GM18873 (cell line): ENCODE data around the gene ERFL.

Experiments used
- ATAC-seq: cut with Tn5 transposase; IDR thresholded peaks from one replicate; pipeline ENCODE4 v1.9.1; 2021; ENCODE audit warnings: mild to moderate bottlenecking, moderate library complexity, moderate number of reproducible peaks; ENCODE audit not compliant: unreplicated experiment, low FRiP score

ERFL gene

GRCh38 chr19:41928754-41929535 lies 696 bp upstream of the ERFL start:
- ATAC-seq: no peak

DNA sequence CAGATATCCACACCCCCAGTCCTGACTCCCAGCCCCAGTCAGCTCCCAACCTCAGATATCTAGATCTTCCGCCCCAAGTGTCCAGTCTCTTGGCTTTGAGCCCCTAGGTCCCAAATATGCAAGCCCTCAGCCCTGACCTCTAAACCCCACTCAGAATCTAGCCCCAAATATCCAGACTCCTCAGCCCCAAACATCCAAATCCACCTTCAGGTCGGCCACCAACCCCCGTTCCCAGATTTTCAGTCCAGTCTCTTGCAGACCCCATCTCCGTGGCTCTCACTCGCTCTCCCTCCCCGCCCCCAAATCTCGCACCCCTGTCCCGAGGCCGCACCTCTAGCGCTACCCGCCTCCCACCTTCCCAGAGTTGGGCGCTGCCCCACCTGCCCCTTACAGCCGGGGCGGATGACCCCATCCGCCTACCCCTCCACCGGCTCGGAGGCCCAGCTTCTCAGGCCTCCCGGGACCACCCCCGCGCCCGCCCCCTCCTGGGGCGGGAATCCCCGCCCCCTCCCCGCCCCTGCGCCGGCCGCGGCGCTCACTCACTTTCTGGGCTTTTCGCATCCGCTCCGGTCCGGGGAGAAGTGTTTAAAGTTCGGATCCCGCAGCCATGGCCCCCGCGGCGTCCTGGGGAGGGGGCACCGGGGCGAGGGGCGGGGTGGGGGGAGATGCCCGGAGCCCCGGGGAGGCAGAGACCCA lies 604 bp downstream of the ERFL start:
- ATAC-seq: no peak

GRCh38 chr19:41926763-41927496 lies 1.3 kb downstream of the ERFL start:
- ATAC-seq: no peak

DNA sequence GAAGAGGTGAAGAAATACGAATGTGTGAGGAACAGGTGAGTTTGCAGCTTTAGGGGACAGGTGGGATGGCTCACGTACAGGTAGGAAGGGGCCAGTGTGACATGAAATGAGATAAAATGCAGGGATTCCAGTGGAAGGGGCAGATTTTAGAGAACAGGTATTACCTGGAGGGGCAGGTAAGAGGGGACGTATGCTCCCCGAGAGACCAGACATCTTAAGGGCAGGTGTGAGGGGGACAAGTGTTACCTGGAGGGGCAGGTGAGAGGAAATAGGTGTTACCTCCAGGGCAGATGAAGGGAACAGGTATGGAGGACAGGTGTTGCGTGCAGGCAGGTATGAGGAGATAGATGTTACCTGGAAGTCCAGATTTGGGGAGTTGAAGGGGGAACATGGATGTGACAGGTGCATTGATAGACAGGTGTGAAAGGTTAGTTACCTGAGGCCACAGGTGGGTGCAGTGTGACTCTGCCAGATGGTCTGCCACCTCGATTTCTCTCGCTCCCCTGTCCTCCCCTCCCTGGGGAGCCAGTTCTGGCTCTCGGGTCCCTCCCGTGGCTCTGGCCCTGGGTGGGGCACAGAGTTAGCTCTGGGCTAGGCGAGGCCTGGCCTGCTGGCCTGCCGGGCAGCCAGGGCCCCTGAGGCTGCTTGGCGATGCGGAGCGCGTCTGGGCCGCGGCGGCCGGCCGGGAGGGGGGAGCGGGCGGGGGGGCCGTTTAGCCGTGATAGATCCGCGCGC lies 2.1 kb downstream of the ERFL start:
- no peak for ATAC-seq

- ATAC-seq: no peak
These were observed 2.8 kb downstream of the ERFL start for GRCh38 chr19:41925208-41926003.

DNA sequence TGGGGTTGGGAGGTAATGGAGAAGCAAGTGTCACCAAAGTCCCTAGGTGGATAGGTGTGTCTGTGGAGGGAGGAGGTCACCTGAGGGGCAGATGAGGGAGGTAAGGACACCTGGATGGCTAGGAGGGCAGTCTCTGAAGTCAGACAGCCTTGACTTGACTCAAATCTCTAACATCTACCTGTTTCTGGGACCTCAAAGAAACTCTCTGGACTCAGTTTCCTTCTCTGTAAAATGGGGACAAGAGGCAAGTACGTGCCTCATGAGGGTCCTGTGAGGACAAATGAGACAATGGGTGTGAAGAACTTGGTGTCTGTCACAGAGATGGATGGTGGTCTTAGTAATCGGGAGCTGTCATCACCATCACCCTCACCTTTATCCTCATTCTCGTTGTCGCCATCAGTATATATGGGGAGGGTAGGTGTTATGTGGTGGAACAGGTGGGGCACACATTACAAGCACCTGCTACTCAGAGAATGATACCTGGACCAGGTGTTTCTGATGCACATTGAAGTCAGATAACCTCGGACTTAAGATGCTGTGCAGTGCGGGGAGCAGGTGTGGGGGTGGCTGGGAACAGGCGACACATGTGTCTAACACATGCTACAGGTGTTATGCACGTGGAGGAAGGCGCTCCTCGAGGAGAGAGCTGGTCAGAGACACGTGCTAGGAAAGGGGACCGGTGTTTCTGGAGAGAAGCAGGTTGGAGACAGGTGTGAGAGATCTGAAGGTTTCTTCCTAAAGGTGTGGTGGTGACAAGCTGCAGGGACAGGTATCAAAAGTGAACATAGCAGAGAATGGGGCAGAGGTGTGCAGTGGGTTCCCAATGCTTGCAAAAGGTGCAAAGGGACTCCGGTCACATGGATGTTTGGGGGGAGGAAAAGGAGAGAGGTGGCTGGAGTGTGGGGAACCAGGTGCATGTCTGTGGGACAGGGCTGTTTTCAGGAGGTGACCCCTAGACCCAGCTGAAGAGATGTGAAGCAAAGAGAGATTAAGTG lies 3.8 kb downstream of the ERFL start:
- ATAC-seq: no peak

DNA sequence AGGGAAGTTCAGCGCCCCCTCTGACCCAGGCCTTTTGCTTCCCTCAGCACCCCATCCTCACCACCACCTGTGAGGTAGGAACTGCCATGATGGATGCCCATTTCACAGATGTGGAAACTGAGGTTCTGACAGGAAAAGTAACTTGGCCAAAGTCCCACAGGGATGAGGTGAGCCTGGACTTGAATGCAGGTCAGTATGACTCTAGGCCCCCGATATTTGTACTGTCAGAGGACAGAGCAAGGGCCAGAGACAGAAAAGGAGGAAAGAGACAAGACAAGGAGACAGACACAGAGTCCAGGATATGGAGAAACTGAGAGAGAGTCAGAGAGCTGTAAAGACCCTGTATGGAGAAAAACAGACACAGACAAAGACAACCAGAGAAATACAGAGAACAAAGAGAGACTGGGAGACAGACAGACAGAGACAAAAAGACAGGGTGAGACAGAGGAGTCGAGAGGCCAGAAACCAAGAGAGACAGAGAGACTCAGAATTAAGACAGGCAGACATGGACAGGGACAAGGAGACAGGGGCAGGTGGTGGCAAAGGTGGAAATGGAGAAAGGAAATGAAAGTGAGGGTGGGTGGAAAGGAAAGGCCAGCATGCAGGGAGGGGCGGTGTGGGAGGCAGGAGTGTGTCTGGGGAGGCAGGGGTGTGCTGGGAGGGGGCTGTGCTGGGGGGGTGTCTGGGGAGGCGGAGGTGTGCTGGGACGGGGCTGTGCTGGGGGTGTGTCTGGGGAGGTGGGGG lies 5.0 kb downstream of the ERFL start:
- no peak for ATAC-seq

- ATAC-seq: no peak
These were observed 5.7 kb downstream of the ERFL start for GRCh38 chr19:41922585-41922984.

- ATAC-seq: no peak
These were observed 6.4 kb downstream of the ERFL start for GRCh38 chr19:41921577-41922576.

GRCh38 chr19:41920882-41921576 lies 7.2 kb downstream of the ERFL start:
- ATAC-seq: no peak

GRCh38 chr19:41919948-41920712 lies 8.1 kb downstream of the ERFL start:
- ATAC-seq: no peak

DNA sequence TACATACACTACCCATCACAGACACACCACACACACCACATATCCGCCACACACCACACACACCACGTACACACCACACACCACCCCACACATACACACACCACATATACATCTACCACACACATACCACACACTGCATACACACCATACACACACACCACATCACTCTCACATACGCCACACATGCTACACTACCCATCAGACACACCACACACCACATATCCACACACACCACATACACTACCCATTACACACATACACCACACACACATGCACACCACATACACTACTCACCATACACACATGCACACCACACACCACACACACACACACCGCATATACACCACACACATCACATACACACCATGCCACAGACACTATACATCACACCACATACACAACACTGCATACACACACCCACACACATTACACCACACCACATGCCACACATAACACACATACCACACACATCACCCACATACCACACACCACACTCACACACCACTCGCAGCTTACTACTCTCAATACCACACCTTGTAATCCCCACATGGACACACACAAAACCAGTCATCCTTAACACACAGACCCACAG lies 9.5 kb downstream of the ERFL start:
- no peak for ATAC-seq

DNA sequence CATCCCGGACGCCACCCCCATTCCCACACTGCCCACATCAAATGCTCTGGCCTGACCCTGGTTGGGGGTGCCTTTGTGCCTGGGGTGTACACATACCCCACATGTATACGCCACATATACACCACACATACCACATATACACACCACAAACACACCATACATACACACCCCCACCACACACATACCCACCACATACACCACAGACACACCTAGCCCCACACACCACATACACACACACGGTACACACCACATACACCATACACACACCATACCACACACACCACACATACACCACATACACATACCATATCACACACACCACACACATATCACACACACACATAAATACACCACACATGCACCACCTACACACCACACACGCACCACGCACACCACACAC lies 10.2 kb downstream of the ERFL start:
- no peak for ATAC-seq

- ATAC-seq: no peak
These were observed 10.6 kb downstream of the ERFL start for GRCh38 chr19:41917676-41918075.

DNA sequence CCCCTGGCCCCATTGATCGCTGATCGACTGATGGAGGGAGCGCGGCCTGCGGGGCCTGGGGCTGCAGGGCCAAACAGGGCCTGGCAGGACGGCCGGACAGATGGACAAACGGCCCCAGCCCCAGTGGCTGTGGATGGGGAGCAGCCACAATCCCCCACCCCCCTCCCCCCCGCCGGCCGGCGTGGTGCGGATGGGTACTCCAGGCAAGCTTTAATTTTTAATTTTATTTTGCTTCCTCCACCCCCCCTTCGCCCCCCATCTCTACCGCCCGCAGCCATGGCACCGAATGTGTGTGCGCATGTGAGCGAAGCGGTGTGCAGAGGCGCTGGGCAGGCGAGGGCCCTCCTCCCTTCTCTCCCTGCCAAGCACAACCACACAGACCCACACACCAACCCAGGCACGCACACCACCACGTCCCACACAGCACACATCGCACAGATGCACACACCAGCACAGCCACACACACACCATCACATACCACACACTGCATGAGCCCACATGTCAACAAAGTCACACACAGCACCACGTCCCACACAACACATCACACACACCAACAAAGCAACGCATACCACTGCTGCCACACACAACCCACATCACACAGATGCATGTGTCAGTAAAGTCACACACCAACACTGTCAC lies 12.4 kb downstream of the ERFL start:
- ATAC-seq: no peak
